Astrocyte (in vitro differentiated cells and primary cell): ENCODE measurements around the gene SPTBN1. TPM values are rescaled to one million over a fixed set of nuclear protein-coding genes. Genes with fewer than 3 reads are reported as not detected.

ENCODE experiments used
- DNase-seq: peaks from one replicate; pipeline ENCODE4 v3.0.0-alpha.2; 2010; ENCODE audit warnings: low read depth
- FAIRE-seq: peaks from 2 replicates; lab custom pipeline; 2011; peaks lifted over from hg19 to GRCh38; lab: Jason Lieb, UNC
- H2AFZ ChIP-seq: 2 replicates; pipeline ENCODE4 v1.6.0; 2012; ENCODE audit warnings: low read depth, low read length, inconsistent platforms
- H3K27ac ChIP-seq: 2 replicates; pipeline ENCODE4 v1.5.1; 2011; ENCODE audit warnings: low read depth, low read length, inconsistent platforms
- H3K27me3 ChIP-seq: 2 replicates; pipeline ENCODE4 v1.6.0; 2011; ENCODE audit warnings: low read length, inconsistent platforms; ENCODE audit not compliant: insufficient read depth
- H3K36me3 ChIP-seq: 2 replicates; pipeline ENCODE4 v1.5.1; 2011; ENCODE audit warnings: low read length, inconsistent platforms; ENCODE audit not compliant: insufficient read depth
- H3K4me1 ChIP-seq: 2 replicates; pipeline ENCODE4 v1.5.1; 2011; ENCODE audit warnings: low read length, inconsistent platforms; ENCODE audit not compliant: insufficient read depth
- H3K4me2 ChIP-seq: 2 replicates; pipeline ENCODE4 v1.6.0; 2012; ENCODE audit warnings: low read length, inconsistent platforms
- H3K4me3 ChIP-seq: 2 replicates; pipeline ENCODE4 v1.5.1; 2011; ENCODE audit warnings: low read depth, mild to moderate bottlenecking, low read length, inconsistent platforms; ENCODE audit not compliant: insufficient read depth
- H3K79me2 ChIP-seq: 2 replicates; pipeline ENCODE4 v1.6.0; 2012; ENCODE audit warnings: mild to moderate bottlenecking, low read length, inconsistent platforms; ENCODE audit not compliant: insufficient read depth
- H3K9ac ChIP-seq: 2 replicates; pipeline ENCODE4 v1.6.0; 2012; ENCODE audit warnings: mild to moderate bottlenecking, low read length, inconsistent platforms
- H3K9me3 ChIP-seq: 2 replicates; pipeline ENCODE4 v1.5.1; 2012; ENCODE audit warnings: low read depth, mild to moderate bottlenecking, low read length, inconsistent platforms; ENCODE audit not compliant: insufficient read depth
- H4K20me1 ChIP-seq: 2 replicates; pipeline ENCODE4 v1.6.0; 2012; ENCODE audit warnings: low read length, inconsistent platforms; ENCODE audit not compliant: insufficient read depth
- H3K27ac Mint-ChIP-seq: one replicate; pipeline ENCODE4 v1.8.0; 2021; ENCODE audit warnings: mild to moderate bottlenecking, mixed read lengths; ENCODE audit not compliant: unreplicated experiment
- H3K27me3 Mint-ChIP-seq: one replicate; pipeline ENCODE4 v1.8.0; 2021; ENCODE audit warnings: low read depth, mixed read lengths; ENCODE audit not compliant: unreplicated experiment
- H3K36me3 Mint-ChIP-seq: one replicate; pipeline ENCODE4 v1.8.0; 2021; ENCODE audit warnings: low read depth, mixed read lengths; ENCODE audit not compliant: unreplicated experiment
- H3K4me1 Mint-ChIP-seq: one replicate; pipeline ENCODE4 v1.8.0; 2021; ENCODE audit warnings: low read depth, mixed read lengths; ENCODE audit not compliant: unreplicated experiment
- H3K4me3 Mint-ChIP-seq: one replicate; pipeline ENCODE4 v1.8.0; 2021; ENCODE audit warnings: mild to moderate bottlenecking, moderate library complexity, mixed read lengths; ENCODE audit not compliant: unreplicated experiment
- H3K9me3 Mint-ChIP-seq: one replicate; pipeline ENCODE4 v1.8.0; 2021; ENCODE audit warnings: mild to moderate bottlenecking, mixed read lengths; ENCODE audit not compliant: unreplicated experiment
- EZH2 ChIP-seq: IDR thresholded peaks from 2 replicates; pipeline ENCODE4 v1.6.1; 2012; ENCODE audit warnings: mild to moderate bottlenecking, low read length, inconsistent platforms; ENCODE audit not compliant: insufficient read depth
- total RNA-seq: library from RNA; stranded (reverse); gene quantifications from 2 replicates; pipeline ENCODE4 v1.2.1, GENCODE V29; 2021
- TF ChIP-seq, protein P1 (sequence below): IDR thresholded peaks from 2 replicates; pipeline ENCODE4 v1.5.1; 2011; ENCODE audit warnings: low read depth, mild to moderate bottlenecking, inconsistent platforms, low read length, moderate library complexity; ENCODE audit not compliant: insufficient read depth

Gene SPTBN1
- total RNA-seq, 1 donor from 2014 or later: 311 TPM

DNA sequence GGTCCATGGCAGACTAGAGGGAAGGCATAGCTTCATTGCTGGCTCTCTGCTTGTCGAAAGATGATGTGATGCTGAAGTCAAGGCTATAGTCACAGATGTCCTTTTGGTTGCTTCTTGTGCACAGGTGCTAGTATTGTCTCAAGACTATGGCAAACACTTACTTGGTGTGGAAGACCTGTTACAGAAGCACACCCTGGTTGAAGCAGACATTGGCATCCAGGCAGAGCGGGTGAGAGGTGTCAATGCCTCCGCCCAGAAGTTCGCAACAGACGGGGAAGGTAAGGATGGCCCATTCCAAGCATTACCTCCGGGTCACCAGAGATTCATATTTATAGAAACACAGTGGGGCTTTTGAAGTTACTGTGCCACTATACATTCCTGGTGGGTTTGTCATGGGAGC is 171.8 kb downstream of the SPTBN1 start:
- H3K4me1 Mint-ChIP-seq: peaks cover 23% of the 10 kb centered on the region
- H4K20me1 ChIP-seq: no peaks in the 10 kb centered on the region
- no peaks in the 10 kb centered on the region for H3K9me3 Mint-ChIP-seq
- FAIRE-seq (no peak), DNase-seq (no peak)
- H3K9ac ChIP-seq: no peak overlapping the region
- no peaks in the 10 kb centered on the region for H3K27me3 ChIP-seq
- H3K27me3 Mint-ChIP-seq: no peaks in the 10 kb centered on the region
- H2AFZ ChIP-seq: no peak overlapping the region
- H3K4me3 Mint-ChIP-seq: no peak overlapping the region
- H3K4me3 ChIP-seq: no peak overlapping the region
- peaks cover 52% of the 10 kb centered on the region for H3K79me2 ChIP-seq
- H3K36me3 Mint-ChIP-seq: peaks cover 71% of the 10 kb centered on the region
- peaks cover 2% of the 10 kb centered on the region for H3K9me3 ChIP-seq
- peaks cover 89% of the 10 kb centered on the region for H3K36me3 ChIP-seq
- no peak overlapping the region for H3K27ac ChIP-seq
- peaks cover 13% of the 10 kb centered on the region for H3K4me1 ChIP-seq
- no peak for TF ChIP-seq EZH2
- TF ChIP-seq, protein P1, sequence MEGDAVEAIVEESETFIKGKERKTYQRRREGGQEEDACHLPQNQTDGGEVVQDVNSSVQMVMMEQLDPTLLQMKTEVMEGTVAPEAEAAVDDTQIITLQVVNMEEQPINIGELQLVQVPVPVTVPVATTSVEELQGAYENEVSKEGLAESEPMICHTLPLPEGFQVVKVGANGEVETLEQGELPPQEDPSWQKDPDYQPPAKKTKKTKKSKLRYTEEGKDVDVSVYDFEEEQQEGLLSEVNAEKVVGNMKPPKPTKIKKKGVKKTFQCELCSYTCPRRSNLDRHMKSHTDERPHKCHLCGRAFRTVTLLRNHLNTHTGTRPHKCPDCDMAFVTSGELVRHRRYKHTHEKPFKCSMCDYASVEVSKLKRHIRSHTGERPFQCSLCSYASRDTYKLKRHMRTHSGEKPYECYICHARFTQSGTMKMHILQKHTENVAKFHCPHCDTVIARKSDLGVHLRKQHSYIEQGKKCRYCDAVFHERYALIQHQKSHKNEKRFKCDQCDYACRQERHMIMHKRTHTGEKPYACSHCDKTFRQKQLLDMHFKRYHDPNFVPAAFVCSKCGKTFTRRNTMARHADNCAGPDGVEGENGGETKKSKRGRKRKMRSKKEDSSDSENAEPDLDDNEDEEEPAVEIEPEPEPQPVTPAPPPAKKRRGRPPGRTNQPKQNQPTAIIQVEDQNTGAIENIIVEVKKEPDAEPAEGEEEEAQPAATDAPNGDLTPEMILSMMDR: no peak
- H3K4me2 ChIP-seq: no peak overlapping the region
- no peak overlapping the region for H3K27ac Mint-ChIP-seq

DNA sequence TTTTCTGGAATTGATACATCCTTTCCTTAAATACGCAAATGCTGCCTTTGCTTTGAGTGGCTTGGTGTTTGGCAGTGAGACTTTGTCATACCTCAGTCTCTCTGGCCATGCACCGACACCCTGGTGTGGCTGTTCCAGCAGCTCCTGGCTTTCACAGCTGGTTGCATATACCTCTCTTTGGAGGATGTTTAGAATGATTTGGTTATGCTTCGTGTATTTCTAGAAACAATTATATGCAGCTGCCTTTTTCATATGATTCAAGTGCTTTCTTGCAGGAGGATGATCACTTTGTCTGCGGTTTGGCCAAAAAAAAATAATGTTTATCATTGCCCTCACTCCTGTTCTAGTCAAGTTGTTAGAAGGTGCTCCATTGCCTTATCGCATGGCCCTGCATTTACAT is 172.3 kb downstream of the SPTBN1 start:
- no peaks in the 10 kb centered on the region for H3K27me3 ChIP-seq
- H3K4me2 ChIP-seq: no peak overlapping the region
- Mint-ChIP-seq H3K27ac (no peak overlapping the region), H3K36me3 (peaks cover 74% of the 10 kb centered on the region), H3K4me3 (no peak overlapping the region), H3K27me3 (no peaks in the 10 kb centered on the region), H3K4me1 (peaks cover 28% of the 10 kb centered on the region), H3K9me3 (no peaks in the 10 kb centered on the region)
- no peaks in the 10 kb centered on the region for H4K20me1 ChIP-seq
- H3K27ac ChIP-seq: no peak overlapping the region
- H3K9me3 ChIP-seq: peaks cover 2% of the 10 kb centered on the region
- peaks cover 56% of the 10 kb centered on the region for H3K79me2 ChIP-seq
- peaks cover 89% of the 10 kb centered on the region for H3K36me3 ChIP-seq
- FAIRE-seq (no peak), DNase-seq (no peak)
- peaks cover 17% of the 10 kb centered on the region for H3K4me1 ChIP-seq
- H3K4me3 ChIP-seq: no peak overlapping the region
- TF ChIP-seq EZH2: no peak
- TF ChIP-seq, protein P1: no peak
- H3K9ac ChIP-seq: no peak overlapping the region
- H2AFZ ChIP-seq: no peak overlapping the region

DNA sequence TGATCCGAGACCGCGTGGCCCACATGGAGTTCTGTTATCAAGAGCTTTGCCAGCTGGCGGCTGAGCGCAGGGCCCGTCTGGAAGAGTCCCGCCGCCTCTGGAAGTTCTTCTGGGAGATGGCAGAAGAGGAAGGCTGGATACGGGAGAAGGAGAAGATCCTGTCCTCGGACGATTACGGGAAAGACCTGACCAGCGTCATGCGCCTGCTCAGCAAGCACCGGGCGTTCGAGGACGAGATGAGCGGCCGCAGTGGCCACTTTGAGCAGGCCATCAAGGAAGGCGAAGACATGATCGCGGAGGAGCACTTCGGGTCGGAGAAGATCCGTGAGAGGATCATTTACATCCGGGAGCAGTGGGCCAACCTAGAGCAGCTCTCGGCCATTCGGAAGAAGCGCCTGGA is 172.8 kb downstream of the SPTBN1 start:
- peaks cover 74% of the 10 kb centered on the region for H3K36me3 Mint-ChIP-seq
- H3K27me3 Mint-ChIP-seq: no peaks in the 10 kb centered on the region
- H3K4me1 ChIP-seq: peaks cover 22% of the 10 kb centered on the region
- H3K27ac ChIP-seq: no peak overlapping the region
- no peaks in the 10 kb centered on the region for H3K9me3 Mint-ChIP-seq
- peak overlapping the region; percentile 29 for H3K4me3 Mint-ChIP-seq
- FAIRE-seq (no peak), DNase-seq (no peak)
- peaks cover 33% of the 10 kb centered on the region for H3K4me1 Mint-ChIP-seq
- H3K27me3 ChIP-seq: no peaks in the 10 kb centered on the region
- H3K36me3 ChIP-seq: peaks cover 84% of the 10 kb centered on the region
- H3K4me3 ChIP-seq: no peak overlapping the region
- no peak overlapping the region for H3K9ac ChIP-seq
- no peak overlapping the region for H2AFZ ChIP-seq
- peaks cover 2% of the 10 kb centered on the region for H3K9me3 ChIP-seq
- no peak overlapping the region for H3K4me2 ChIP-seq
- peaks cover 59% of the 10 kb centered on the region for H3K79me2 ChIP-seq
- TF ChIP-seq, protein P1: no peak
- no peak for TF ChIP-seq EZH2
- H3K27ac Mint-ChIP-seq: peak overlapping the region; percentile 75
- no peaks in the 10 kb centered on the region for H4K20me1 ChIP-seq
